Right cardiac atrium (tissue), 5 donors: ENCODE data around the gene ZSWIM3. TPM values are rescaled to one million over a fixed set of nuclear protein-coding genes. Genes with fewer than 3 reads are reported as not detected.
A peak's percentile ranks its signal among the peaks of the same experiment; 100 is the strongest.

Experiments used
- ATAC-seq, 2 donors: fragments of 200-7000 bp; cut with Tn5 transposase; one replicate each; pipeline versions ENCODE4 v1.8.0 to v1.9.1; 2020; ENCODE audit warnings: moderate library complexity in 2 of 2, mild to moderate bottlenecking in 1 of 2
- DNase-seq, 3 donors: peaks; one replicate each; pipeline ENCODE4 v3.0.0-alpha.2; 2020
- H3K27ac ChIP-seq: one replicate; pipeline ENCODE4 v1.5.1; 2013; ENCODE audit warnings: mild to moderate bottlenecking, low read length, control low read depth, moderate library complexity
- H3K27me3 ChIP-seq: one replicate; pipeline ENCODE4 v1.6.1; 2013; ENCODE audit not compliant: control insufficient read depth, insufficient read depth
- H3K4me1 ChIP-seq: one replicate; pipeline ENCODE4 v1.6.1; 2013; ENCODE audit warnings: low read length; ENCODE audit not compliant: control insufficient read depth, insufficient read depth
- H3K4me3 ChIP-seq: one replicate; pipeline ENCODE4 v1.5.1; 2013; ENCODE audit warnings: low read length, control low read depth
- H3K9me3 ChIP-seq: one replicate; pipeline ENCODE4 v1.6.1; 2013; ENCODE audit warnings: low read length; ENCODE audit not compliant: control insufficient read depth
- WGBS: extraction: QIAGEN DNeasy Blood & Tissue Kit; methylation state at CpG from one replicate; pipeline ENCODE4 v1.1.7; 2013; 5-methylcytosine and 5-hydroxymethylcytosine counted together
- intact Hi-C, 4 donors: fragments of 100-400 bp; cut with DNase I; formaldehyde crosslinking; loops; one replicate each; pipeline versions ENCODE4 v1.11.0 to v1.14.0; 2022 to 2023
- polyA plus RNA-seq: library from polyadenylated mRNA; stranded (reverse); fragments of 200-250 nt; gene quantifications from one replicate; pipeline ENCODE4 v1.2.3, GENCODE V29; 2013
- total RNA-seq, 4 donors: library from RNA; stranded (reverse); fragmentation: NEBNext Ultra II Directional; extraction: Animal tissue kit (Norgen Biotek cat#: 25700); gene quantifications; one replicate each; pipeline ENCODE4 v1.2.1, GENCODE V29; 2021
- donor health status: healthy with polysubstance abuse.
- donor health status: DM: no; HTN: yes; CAD: no.
- donor health status: DM: no; HTN: no; CAD: no.
- donor health status: DM: no; HTN: yes; CAD: no; lungs with severe emphysema.
- donor health status: DM: yes; HTN: yes; CAD: no.

ZSWIM3 gene
- total and polyA plus RNA-seq, 5 donors = 1.7 to 3.3 (median 2.3) TPM

DNA sequence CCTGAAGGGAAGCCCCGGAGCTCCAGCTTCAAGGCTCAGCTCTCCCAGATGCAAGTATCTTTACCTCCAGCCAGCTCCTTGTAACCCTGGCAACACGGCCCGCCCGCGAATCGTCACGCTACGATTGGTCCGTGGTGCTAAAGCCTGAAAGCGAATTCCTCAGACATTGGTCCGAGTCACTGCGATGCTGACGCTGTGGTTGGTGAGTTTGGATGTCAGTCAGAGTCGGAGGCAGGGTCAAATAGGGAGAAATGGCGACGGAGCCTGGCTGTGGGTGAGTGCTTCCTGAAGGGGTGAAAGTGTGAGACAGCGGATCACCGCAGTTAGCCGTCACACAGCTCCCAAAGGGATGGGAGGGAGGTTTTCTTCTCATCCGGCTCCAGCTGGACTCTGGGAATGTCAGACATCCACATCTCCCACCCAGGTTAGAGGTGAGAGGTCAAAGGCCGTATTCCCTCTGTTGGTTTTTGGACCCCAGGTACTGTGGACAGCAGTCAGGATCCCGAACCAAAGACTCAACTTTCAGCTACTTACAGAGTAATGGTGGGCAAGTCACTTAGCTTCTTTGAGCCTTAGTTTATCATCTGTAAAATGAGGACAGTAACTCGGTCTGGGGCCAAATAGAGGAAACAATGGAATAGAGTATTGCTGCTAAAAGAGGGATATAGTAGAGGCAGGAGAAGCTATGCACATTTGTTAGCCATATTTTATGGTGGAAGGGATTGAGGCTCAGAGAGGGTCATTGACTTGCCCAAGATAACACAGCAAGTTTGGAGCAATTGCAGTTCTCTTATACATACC, 23.8 kb downstream of the ZSWIM3 start, which contains the start of gene ZSWIM1:
ZSWIM1 (plus strand) TSS at position 240 of the 801 bp plus-strand sequence. CDS start 1,366 bp downstream, outside the sequence.
- intact Hi-C loops = no loop called here
- ATAC-seq (peak; percentile 97), DNase-seq (peak; percentile 99 to 100 (median 100))
- peak within 1 kb of the TSS; percentile 80 for H3K27ac ChIP-seq
- peak within 1 kb of the TSS; percentile 69 for H3K4me3 ChIP-seq
- H3K9me3 ChIP-seq = no peaks in the 10 kb centered on the region
- H3K4me1 ChIP-seq = no peaks in the 10 kb centered on the region
- H3K27me3 ChIP-seq = no peaks in the 10 kb centered on the region
- under 1% methylated on average over 23 of the region's 23 CpGs for WGBS

DNA sequence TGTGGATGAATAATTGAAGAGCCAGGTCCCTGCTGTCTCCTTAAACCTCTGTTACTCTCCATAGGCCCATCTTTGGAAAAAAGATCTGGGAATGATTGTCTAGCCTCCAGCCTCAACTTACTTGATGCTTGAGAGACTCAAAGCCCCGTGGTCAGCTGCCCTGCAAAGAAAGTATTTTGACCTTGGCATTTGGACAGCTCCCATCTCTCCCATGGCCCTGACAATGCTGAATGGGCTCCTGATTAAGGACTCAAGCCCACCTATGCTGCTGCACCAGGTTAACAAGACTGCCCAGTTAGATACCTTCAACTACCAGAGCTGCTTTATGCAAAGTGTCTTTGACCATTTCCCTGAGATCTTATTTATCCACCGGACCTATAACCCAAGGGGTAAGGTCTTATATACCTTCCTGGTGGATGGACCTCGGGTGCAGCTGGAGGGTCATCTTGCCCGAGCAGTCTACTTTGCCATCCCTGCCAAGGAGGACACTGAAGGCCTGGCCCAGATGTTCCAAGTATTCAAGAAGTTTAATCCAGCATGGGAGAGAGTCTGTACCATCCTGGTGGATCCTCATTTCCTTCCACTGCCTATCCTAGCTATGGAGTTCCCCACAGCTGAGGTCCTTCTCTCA, 25.2 kb downstream of the ZSWIM3 start:
- Histone ChIP-seq H3K9me3 (no peaks in the 10 kb centered on the region), H3K4me3 (no peak overlapping the region), H3K27me3 (no peaks in the 10 kb centered on the region), H3K27ac (no peak overlapping the region), H3K4me1 (no peaks in the 10 kb centered on the region)
- DNase-seq = peak in 1 of 3 donors; percentile 23
- no peak for ATAC-seq
- intact Hi-C loops = no loop called here
- WGBS = 82% methylated on average over 4 of the region's 4 CpGs

DNA sequence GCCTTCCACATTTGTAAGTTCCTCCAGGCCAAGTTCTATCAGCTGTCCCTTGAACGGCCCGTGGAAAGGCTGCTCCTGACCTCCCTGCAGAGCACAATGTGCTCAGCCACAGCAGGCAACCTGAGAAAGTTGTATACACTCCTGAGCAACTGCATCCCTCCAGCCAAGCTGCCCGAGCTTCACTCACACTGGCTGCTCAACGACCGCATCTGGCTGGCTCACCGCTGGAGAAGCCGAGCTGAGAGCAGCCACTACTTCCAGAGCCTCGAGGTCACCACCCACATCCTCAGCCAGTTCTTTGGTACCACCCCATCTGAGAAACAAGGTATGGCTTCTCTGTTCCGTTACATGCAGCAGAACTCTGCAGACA, 25.7 kb downstream of the ZSWIM3 start:
- Histone ChIP-seq H3K27ac (no peak overlapping the region), H3K4me3 (no peak overlapping the region), H3K27me3 (no peaks in the 10 kb centered on the region), H3K4me1 (no peaks in the 10 kb centered on the region), H3K9me3 (no peaks in the 10 kb centered on the region)
- ATAC-seq = no peak
- intact Hi-C loops = no loop called here
- DNase-seq = peak in 1 of 3 donors; percentile 17
- WGBS = 79% methylated on average over 9 of the region's 9 CpGs

DNA sequence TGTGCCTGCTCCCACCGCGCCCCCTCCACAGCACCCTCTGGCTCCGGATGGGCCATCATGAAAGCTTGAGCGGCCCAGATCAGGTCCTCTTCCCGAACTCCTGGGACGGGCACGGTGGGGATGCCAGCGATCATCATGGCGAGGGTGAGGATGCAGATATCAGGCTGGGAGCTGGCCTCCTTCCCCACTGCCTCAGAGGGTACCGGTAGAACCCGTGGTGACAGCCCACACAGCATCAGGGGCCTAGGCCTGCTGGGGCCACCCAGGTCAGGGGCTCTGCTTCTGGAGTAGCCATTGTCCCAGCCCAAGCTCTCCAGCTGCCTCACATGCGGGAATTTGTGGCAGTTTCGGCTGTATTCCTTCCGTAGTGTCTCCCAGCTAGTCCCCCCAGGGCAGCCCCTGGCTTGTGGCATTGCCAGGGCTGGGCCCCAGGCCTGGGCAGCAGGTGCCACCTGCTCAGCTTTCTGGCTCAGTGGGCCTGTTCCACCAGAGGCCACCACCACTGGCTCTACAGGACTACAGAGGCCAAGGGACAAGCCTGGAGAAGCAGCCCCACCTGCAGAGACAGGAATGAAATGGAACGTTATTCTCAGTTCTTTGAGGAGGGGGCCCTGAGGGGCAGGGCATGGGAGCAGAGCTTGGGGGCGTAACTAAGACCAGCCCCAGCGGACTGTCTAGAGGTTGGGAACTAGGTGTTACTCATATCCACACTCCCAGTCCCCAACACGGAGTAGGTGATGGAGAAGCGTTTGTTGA, 29.4 kb downstream of the ZSWIM3 start:
- no peaks in the 10 kb centered on the region for H3K4me1 ChIP-seq
- no peak overlapping the region for H3K27ac ChIP-seq
- H3K4me3 ChIP-seq = no peak overlapping the region
- no peaks in the 10 kb centered on the region for H3K9me3 ChIP-seq
- intact Hi-C loops = no loop called here
- WGBS = 89% methylated on average over 19 of the region's 19 CpGs
- no peaks in the 10 kb centered on the region for H3K27me3 ChIP-seq
- ATAC-seq = no peak
- DNase-seq = peak in 1 of 3 donors; percentile 48

DNA sequence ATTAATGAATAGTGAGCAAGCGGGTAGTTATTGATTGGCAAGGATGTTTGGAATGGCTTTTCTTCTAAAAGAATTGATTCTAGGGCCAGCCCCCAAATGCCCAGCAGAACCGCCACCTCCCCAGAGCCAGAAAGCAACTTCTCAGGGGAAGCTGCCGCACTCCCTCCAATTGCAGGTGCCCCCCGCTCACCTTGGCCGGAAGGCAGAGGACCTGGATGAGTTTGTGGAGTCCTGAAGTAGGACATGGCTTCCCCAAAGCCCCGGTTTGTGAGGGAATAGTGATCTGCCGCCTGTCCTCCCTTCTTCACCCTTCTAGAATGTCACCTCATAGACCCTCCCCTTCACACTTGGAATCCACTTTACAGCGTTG, 29.9 kb downstream of the ZSWIM3 start, which contains the start of gene SPATA25:
SPATA25 (minus strand) TSS at position 277 of the 370 bp plus-strand sequence; CDS start at position 245, 32 bp downstream.
- DNase-seq (no peak), ATAC-seq (no peak)
- Histone ChIP-seq H3K27me3 (no peaks in the 10 kb centered on the region), H3K27ac (no peak within 1 kb of the TSS), H3K4me3 (no peak within 1 kb of the TSS), H3K9me3 (no peaks in the 10 kb centered on the region), H3K4me1 (no peaks in the 10 kb centered on the region)
- 87% methylated on average over 8 of the region's 8 CpGs for WGBS
- intact Hi-C loops = no loop called here

DNA sequence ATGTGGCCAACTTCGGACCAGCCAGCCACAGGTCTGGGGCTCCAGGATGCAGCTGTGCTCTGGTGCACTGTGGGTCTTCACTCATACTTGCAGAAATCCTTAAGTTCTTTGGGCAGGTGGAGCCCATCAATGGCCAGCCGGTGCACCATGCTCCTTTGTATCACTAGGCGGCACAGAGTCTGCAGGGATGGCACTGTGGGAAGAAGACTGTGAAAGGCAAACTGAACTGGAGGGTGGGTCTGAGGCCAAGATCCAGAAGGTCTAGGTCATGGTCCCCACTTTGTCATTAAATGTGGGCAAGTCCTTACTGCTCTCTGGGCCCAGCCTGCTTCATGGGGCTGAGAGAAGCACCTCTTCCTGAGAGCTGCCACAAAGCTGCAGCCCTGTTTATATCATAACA, 31.3 kb downstream of the ZSWIM3 start:
- 84% methylated on average over 3 of the region's 3 CpGs for WGBS
- no peaks in the 10 kb centered on the region for H3K27me3 ChIP-seq
- H3K4me1 ChIP-seq = no peaks in the 10 kb centered on the region
- H3K4me3 ChIP-seq = no peak overlapping the region
- H3K9me3 ChIP-seq = no peaks in the 10 kb centered on the region
- ATAC-seq (no peak), DNase-seq (no peak)
- no peak overlapping the region for H3K27ac ChIP-seq
- intact Hi-C loops = no loop called here

DNA sequence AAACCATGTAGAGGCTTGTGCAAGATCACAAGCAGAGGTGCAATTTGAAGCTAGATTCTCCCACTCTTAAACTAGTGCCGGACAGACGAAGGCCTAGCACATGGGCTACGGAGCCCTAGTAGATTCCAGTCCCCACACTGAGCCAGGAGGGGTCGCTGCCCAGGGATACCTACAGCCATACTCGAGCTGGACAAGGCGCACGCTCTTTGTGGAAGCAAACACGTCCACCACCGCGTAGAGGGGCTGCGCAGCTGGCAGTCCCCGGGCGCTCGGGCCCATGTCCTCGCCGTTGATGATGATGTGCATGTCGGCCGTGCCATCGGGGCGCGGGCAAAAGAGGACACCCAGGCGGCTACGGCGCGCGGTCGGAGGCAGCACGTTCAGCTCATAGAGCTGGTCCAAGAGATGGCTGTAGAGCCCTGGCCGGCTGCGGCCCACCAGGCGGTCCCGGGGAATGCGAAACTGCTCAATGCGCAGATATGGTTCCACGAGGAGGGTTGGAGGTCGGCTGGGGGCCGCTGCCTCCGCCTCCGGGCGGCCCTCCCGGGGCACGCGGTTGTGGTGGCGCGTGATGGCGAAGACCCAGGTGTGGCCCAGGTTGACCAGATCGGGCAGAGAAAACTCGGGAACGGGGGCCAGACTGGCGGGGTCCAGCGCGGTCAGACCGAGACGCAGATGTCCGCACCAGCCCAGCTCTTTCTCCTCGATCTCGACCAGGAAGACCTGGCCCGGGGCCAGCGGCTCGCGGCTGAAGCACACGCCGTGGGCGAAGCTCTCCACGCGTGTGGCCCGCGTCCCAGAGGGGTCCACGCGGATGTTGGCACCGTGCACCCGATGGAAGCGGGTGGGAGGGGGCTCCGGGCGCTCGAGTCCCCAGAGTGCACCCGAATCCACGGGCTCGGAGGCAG, 32.9 kb downstream of the ZSWIM3 start:
- WGBS = under 1% methylated on average over 79 of the region's 79 CpGs
- H3K4me1 ChIP-seq = no peaks in the 10 kb centered on the region
- intact Hi-C loops = loop anchor here in 2 of 4 donors (2.0 to 10.0 kb wide), 3 partner anchors 44 to 74 kb away; partner anchors contain the start of gene PCIF1 (in 1 of the 2)
- peak overlapping the region; percentile 53 for H3K27ac ChIP-seq
- H3K27me3 ChIP-seq = no peaks in the 10 kb centered on the region
- no peaks in the 10 kb centered on the region for H3K9me3 ChIP-seq
- DNase-seq = peak; percentile 86 to 95 (median 93)
- peak overlapping the region; percentile 67 for H3K4me3 ChIP-seq
- ATAC-seq = peak; percentile 87 to 88

DNA sequence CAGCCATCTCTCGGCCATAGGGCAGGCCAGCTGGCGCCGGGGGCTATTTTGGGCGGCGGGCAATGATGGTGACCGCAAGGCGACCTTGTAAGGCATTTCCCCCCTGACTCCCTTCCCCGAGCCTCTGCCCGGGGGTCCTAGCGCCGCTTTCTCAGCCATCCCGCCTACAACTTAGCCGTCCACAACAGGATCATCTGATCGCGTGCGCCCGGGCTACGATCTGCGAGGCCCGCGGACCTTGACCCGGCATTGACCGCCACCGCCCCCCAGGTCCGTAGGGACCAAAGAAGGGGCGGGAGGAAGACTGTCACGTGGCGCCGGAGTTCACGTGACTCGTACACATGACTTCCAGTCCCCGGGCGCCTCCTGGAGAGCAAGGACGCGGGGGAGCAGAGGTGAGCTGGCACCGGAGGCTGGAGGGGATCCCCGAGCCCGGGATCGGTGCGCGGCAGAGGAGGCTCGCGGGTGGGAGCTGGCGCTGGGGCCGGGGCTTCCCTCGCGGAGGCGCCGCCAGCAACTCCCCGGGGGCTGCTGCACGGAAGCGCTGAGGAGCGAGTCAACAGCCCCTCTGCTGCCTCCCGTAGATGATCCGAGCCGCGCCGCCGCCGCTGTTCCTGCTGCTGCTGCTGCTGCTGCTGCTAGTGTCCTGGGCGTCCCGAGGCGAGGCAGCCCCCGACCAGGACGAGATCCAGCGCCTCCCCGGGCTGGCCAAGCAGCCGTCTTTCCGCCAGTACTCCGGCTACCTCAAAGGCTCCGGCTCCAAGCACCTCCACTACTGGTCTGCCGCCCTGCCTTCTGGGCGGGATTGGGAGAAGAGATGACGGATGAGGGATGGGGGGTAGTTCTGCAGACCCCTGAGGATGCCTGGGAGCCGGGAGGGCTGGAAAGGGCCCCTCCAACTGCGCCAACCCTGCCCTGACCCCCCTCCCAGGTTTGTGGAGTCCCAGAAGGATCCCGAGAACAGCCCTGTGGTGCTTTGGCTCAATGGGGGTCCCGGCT, 33.9 kb downstream of the ZSWIM3 start, which contains the start of the genes CTSA and NEURL2:
CTSA (plus strand) TSS at position 351 of the 999 bp plus-strand sequence; CDS start at position 585, 234 bp downstream.
NEURL2 (minus strand) TSS at position 224 of the 999 bp plus-strand sequence; CDS start at position 7, 217 bp downstream.
- Histone ChIP-seq H3K4me1 (no peaks in the 10 kb centered on the region), H3K4me3 (peak within 1 kb of the TSS; percentile 67), H3K27me3 (no peaks in the 10 kb centered on the region), H3K9me3 (no peaks in the 10 kb centered on the region), H3K27ac (peak within 1 kb of the TSS; percentile 53)
- DNase-seq (peak; percentile 96 to 99 (median 97)), ATAC-seq (peak; percentile 91)
- intact Hi-C loops = loop anchor here in 2 of 4 donors (2.0 to 10.0 kb wide), 3 partner anchors 44 to 74 kb away; partner anchors contain the start of gene PCIF1 (in 1 of the 2)
- WGBS = 1% methylated on average over 78 of the region's 78 CpGs
